Stromal cell of bone marrow (primary cell): ENCODE measurements around the gene TGM3.

Source experiments
- DNase-seq: peaks from one replicate; pipeline ENCODE4 v3.0.0-alpha.2; 2012; ENCODE audit warnings: low read depth

Gene TGM3

DNA sequence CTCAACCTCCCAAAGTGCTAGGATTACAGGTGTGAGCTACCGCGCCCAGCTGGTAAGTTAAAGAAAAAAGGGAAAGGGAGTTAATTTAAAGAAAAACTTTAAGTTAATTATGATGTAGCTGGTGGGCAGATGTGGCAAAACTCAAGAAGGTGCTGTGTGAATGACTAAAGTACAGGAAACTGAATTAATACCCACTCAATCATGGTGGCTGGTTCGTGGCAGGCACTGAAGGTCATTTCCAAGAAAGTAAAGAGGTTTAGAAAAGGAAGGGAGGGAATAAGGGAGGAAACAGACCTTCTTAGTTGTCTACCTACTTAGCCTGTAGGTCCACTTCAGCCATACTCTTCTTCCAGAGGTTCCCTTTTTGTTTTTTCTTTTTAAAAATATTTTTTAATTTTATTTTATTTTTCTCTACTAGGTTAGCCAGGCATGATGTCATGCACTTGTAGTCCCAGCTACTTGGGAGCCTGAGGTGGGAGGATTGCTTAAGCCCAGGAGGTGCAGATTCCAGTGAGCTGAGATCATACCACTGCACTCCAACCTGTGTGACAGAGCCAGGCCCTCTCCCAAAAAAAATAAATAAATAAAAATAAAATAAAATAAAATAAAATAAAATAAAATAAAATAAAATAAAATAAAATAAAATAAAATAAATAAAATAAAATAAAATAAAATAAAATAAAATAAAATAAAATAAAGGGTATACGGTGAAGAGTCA is 11.9 kb upstream of the TGM3 start:
- DNase-seq = no peak

DNA sequence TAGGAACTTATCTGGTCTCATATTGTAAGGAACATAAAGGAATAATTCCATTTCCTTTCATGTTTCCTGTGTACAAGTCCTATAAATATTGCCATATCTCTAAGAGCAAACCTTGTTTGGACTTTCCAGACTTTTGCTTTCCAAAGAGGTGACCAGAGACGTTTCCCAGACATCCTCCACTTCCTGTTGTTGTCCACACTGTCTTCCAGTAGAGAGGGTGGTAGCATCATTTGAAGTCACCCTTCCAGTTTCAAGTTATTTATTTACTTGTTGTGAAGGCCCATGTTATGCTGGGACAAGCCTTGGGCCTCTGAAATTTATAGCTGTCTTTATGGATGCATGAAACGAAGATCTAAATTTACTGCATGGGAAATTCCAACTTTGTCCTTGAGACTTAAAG is 10.6 kb upstream of the TGM3 start:
- no peak for DNase-seq

DNA sequence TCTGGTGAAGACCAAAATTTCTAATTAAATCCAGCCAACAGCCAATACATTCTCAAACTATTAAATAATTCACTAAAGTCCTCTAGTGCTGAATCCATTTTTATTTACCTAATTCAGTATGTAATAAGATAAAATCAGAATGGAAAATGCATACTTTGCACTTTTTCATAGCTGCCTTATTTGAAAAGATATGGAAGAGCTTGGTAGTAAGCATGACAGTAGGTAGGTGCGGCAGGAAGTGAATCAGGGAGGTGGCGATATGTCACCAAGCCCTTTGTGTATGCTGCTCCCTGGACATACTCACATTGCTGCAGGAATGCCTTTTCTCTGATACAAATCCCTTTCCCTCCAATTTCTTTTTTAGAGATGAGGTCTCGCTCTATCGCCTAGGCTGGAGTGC is 10.2 kb upstream of the TGM3 start:
- no peak for DNase-seq

DNA sequence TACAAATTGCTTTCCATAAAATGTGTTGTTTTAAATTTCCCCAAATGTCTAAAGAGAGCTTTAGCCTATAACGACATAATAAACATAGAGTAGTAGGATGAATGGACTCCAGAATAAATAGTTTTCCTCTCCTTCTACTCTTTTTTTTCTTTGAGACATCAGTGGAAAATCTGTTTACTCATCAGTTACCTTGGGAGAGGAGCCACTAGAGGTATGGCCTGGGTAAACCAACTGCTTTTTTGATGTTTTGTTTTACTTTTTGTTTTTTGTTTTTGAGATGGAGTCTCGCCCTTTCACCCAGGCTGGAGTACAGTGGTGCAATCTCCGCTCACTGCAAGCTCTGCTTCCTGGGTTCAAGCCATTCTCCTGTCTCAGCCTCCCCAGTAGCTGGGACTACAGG is 8.3 kb upstream of the TGM3 start:
- no peak for DNase-seq

DNA sequence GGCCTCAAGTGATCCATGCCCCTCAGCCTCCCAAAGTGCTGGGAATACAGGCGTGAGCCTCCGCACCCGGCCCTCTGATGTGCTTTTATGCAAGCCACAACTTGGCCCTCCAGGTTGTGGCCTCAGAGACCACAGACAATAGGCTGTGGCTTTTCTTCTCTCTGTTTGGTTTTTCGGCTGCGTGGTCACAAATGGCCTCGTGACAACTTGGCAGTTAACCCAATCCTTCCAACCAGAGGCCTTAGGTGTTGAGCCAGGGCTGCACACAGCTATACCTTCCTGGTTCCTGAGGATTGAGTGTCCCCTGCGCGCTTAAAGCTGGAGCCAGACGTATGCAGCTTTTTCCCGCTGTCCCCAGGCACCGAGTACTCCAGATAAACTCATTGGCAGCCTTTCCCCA is 6.3 kb upstream of the TGM3 start:
- no peak for DNase-seq

DNA sequence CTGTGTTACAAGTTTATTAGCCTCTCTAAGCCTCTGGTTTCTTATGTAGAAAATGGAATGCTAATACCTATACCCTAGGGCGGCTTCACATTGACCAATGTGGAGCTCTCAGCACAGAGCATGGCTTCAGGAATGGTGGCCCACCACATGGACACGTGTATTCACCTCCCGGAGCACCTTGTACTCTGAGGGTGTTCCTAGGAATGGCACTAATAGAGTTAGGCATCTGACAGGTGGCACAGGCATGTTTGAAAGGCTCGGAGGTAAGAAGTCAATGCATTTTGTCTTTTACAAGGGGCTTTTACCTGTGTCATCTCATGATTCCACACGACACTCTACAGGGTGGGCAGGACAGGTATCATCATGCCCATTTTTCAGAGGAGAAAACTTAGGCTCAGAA is 5.3 kb upstream of the TGM3 start:
- DNase-seq = no peak

DNA sequence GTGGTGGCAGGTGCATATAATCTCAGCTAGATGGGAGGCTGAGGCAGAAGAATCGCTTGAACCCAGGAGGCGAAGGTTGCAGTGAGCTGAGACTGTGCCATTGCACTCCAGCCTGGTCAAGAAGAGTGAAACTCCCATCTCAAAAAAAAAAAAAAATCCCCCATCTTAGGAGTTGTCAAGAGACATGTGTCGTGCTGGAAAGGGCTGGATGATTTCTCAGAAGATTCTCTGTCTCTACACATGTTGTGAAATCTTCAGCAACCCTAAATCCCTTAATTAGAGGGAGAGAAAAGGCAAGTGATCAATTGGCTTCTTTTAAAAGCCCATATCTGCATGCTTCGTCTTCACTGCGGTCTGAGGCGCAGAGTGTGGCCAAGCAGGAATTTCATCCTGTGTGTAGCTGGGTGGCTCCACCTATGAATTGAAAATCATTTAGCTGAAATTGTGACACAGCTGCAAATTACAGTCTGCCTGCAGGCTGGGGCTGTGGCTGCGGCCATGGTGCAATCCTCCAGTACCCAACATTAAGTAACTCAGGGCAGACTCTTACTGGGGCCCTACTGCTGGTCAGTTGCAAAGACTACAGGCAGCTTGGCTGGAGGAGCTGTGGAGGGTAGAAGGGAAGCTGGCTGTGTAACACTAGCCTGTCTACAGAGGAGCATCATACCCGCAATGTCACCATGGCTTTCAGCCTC is 3.2 kb upstream of the TGM3 start:
- DNase-seq = peak; percentile 9

DNA sequence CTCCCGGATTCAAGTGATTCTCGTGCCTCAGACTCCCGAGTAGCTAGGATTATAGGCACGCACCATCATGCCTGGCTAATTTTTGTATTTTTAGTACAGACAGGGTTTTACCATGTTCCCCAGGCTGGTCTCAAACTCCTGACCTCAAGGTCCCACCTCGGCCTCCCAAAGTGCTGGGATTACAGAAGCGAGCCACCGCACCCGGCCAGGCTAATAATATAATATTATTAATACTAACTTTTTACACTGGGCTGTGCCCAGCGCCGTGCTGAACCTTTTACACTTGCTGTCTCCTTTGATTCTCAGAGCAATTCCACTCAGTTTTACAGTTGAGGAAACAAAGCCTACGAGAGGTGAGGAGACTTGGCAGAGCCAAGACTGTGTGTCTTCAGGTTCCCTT is 2.3 kb upstream of the TGM3 start:
- no peak for DNase-seq

DNA sequence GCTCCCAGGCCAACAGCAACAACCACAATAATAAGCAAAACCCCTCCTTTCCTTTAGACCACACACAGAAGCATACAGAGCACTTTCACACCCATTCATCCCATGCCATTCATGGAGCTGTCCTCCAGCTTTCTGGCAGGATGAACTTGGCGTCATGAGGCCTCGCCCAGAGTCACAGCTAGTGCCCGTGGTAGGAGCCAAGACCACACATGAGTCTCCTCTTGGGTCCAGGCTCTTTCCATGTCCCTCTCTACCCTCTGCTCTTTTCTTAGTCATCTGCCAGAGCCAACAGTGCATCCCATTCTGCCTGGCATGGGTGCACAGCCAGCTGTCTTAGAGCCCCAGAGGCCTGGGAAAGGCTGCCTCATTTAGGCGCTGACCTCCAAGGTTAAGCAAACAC is 1.8 kb upstream of the TGM3 start:
- no peak for DNase-seq

DNA sequence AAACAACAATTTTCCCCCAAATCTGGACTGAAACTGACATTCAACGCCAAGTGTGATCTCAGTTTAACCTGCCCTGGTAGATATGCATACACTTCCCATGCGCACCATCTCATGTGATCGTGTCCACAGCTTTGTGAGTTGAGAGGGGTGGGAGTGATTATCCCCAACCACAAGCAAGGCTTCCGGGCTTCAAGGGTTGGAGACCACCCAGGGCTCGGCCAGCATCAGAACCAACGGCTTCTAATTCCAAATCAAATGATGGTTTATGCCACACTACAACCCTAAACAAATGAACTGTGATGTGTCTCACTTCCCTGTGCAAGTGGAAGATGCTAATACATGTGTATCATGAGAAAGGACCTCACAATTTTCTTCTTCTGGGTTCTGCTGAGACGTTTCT is 515 bp upstream of the TGM3 start:
- no peak for DNase-seq

DNA sequence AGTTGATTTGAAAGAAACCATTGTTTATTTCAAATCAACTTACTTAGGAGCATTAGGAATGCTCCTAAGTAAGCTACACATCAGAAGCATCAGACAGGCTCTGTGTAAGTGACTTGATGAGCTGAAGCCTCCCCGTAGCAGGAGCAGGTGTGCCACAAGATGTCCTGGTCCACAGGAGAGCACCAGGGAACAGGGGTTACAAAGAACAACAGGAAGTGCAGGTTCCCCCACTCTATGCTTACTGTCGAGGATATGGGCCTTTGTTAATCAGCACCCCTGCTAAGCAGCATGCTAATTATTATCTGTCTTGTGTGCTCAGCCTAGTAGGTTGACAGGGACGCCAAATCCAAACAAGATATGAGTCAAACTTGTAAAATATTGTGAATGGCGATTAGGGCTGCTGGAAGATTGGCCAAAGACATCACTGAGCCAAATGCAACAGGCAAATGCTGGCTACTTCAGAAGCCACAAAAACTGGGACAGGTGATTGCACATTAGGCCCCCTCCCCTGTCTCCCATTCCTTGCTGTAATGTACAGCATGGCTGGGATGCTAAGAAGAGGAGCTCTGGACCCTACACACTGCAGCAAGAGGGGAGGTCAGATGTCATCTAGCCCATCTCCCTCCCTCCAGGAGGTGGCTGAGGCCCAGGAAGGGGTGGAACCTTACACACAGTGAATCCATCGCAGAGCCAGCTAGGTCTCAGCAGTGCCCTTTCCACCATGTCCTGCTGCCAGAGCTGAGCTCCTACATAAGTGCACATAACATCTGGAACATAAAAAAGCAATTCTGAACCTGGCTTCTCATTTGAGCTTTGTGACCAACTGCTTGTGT is 939 bp downstream of the TGM3 start:
- no peak for DNase-seq

DNA sequence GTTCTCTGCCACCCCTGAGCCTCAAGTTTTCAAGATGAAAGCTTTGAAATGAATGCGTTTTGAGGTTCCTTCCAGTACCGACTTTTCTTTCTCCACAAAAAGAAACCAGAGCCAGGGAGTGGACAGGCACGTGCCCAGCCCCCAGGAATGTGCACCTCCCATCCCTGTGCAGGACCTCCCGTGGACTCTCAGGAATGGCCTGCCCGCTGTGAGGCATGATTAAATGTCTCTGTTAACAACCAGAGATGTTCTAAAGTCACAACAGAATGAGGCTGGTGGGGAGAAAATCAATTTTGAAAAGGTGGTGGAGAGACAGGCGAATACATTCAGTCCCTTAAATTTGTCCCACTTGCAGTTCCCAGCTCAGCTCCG is 1.5 kb downstream of the TGM3 start:
- DNase-seq = no peak

DNA sequence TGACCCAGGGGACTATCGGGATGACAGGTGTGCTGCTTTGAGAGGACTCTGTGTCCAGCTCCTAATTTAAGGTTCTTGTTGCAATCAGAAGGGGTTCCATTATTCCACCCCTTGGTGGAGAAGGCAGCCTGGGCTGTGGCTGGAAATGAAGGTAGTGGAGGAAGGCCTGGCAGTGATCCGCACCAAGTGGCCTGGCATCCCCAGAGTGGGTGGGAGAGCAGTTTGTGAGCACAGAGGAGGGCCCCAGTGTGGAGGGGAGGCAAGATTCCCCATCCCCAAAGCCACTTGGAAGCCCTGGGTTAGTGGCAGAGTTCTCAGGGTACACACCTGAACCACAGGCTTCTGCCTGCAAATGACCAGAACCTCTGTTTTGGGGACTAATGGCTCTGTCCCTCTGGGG is 2.3 kb downstream of the TGM3 start:
- no peak for DNase-seq

DNA sequence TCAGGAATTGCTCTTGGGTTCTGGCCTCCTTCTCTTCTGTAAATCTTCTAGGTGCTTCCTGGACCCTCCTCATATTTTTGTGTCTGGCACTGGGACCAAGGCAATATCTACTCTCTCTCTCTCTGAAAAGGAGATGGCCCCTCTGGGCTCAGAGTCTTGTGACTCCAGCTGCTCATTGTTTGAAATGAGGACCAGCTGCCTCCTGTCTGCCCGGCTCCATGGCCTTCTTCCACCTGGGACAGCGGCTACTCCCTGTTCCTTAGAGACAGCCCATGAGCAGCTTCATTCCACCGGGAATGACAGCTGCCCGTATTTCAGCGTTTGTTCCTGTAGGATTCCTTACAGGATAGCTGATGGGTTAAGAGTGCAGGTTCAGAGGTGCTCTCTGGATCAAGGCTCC is 2.9 kb downstream of the TGM3 start:
- no peak for DNase-seq

DNA sequence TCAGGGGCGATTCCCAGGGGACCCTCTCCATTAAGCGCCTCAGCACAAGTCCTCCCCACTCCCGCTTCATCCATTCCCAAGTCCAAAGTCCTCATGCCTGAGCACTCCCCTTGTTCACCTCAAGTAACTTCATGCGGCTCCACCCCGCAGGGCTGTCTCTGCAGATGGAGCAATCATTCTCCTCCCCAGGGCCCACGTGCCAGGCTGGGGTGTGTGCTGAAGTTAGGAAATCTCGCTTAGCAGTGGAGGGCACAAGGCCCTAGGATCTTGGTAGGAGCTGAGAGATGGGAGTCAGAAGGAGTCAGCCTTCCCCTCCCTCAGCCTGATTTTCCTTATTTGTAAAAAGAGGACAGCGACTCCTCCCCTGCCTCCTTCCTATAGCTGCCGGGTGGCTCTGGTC is 3.5 kb downstream of the TGM3 start:
- DNase-seq = no peak

DNA sequence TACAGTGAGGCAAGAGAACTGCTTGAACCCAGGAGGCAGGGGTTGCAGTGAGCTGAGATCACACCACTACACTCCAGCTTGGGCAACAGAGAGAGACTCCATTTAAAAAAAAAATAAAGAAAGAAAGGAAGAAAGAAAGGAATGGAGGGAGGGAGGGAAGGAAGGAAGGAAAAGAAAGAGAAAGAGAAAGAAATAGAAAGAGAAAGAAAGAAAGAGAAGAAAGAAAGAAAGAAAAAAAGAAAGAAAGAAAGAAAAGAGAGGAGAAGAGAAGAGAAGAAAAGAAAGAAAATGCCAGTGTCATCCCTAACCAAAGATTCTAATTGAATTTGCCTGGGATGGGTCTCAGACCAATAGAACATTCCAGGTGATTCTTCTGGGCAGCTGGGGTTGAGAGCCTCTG is 4.2 kb downstream of the TGM3 start:
- no peak for DNase-seq

DNA sequence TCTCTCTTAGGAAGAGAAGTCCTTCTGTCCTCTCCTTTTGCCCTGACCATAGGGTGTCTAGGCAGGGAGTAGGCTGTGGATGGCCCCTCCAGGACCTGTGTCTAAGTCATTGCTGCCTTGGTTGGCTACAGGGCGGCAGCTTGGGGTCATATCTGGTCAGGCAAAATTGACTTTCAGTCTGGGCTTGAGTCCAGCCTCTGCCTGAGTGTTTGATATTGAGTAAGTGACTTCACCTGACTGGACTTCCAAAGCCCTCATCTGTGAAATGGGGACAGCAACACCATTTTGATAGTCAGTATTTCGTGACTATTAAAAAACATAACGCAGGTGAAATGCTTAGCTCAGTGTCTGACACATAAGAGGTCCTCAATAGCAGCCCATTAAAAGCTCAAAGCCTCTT is 4.6 kb downstream of the TGM3 start:
- DNase-seq = no peak

DNA sequence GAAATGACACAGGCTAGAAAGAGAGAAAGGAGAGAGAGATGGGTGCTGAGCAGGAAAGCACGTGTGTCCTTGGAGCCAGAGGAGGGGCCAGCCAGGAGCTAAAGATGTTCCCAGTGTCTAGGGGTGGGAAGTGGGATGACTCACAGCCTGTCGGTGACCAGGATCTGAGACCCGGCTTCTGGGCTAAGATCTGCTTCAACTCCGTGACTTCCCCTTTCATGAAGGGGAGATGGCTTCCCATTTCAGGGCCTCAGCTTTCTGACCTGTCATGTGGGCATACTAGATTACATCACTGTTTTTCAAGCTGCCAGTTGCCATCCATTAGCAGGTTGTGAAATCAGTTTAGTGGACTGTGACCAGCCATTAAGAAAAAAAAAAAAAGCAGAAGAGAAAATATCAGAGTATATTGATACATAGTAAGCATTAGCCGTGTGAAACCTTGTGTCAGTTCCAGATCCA is 5.4 kb downstream of the TGM3 start:
- no peak for DNase-seq

DNA sequence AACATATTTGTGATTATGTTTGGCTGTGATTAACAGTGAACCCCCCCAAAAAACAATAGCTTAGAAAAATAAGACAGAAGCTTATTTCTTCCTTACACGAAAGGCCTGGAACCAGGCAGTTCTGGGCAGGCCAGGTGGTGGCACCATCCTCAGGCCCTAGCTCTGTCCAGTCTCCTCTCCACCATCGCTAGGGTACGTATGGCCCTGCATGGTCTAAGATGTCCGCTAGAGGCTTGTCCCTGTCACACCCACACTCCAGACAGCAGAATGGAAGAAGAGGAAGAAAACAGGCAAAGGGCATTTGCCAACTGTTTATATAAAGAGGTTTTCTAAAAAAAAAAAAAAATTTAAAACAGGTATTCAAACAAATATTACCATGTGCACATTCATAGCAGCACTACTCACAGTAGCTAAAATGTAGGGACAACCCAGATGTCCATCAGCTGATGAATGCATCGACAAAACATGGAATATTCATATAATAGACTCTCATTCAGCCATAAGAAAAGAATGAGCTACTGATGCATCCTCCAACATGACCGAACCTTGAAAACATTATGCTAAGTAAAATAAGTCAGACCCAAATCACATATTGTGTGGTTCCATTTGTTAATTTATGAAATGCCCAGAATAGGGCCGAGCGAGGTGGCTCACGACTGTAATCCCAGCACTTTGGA is 6.7 kb downstream of the TGM3 start:
- DNase-seq = no peak

DNA sequence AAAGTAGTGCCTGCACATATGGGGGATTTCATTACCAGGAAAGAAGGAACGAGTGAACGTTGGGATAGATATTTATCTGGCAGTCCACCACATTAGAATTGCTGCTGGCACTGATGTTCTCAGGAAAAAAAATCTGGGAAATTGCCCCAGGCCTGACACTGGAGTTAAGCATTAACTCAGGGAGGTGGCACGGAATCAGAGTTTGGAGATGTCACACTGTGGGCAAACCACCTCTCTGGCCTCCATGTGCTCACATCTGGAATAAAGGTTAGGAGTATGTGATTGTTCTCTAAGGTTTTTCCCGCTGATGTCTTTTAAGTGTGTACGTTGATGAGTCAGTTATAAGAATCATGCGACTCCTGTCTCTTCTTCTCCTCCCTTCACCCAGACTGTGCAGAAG is 7.9 kb downstream of the TGM3 start:
- DNase-seq = no peak

DNA sequence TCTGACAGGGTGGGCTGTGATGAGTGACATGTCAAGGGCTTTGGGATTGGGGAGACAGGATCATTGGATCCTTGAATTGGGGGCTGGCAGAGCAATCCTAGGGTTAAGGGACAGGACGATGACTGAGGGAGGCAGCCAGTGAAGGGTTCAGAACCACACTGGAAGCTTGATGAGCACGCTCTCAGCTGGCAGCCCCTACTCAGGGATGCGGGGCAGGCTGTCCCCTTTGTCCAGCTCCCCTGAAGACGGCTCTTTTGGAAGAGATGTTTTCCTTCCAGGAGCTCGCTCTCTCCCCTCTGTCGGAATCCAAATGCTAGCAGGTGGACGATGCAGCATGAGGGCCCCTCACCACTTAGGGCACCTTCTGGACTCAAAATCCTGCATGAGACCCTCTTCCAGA is 8.4 kb downstream of the TGM3 start:
- DNase-seq = no peak

DNA sequence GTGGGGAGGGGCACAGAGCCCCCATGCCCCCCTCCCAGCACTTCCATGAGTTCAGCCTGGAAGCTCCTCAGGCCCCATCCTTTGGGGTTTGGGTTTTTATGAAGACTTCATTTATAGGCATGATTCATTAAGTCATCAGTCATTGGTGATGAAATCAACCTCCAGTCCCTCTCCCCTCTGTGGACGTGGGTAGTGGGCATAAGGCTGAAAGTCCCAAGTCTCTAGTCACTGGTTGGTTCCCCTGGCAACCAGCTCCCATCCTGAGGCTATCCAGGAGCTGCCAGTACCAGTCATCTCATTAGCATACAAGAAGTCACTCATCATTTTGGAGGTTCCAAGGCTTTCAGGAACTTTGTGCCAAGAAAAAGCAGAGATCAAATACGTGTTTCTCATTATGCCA is 9.2 kb downstream of the TGM3 start:
- no peak for DNase-seq

DNA sequence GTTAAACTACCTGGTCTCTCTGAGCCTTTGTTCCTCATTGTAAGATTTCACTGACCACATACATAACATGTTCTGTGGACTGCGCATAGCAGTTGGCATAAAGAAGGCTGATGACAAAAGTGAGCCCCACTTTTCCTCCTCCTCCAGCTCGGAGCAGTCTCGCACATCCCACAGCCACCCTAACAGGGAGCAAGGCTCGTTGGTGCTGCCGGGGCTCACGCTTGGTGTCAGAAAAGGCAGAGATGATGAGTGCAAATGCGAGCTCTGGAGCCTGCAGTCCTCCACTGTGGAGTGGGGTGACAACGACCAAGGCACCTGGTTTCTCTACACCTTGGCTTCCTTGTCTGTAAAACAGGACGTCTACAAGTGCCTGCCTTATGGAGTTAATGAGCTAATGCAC is 9.7 kb downstream of the TGM3 start:
- DNase-seq = no peak
